Activated naive CD4-positive, alpha-beta T cell treated with anti-CD3 and anti-CD28 coated beads, Interleukin-2, amount 50 U/mL, for 16 hours (primary cell): ENCODE results near the gene SLC35G6.
A peak's percentile ranks its signal among the peaks of the same experiment; 100 is the strongest.
"Not testable (repeated sequence)": the region's sequence is repeated elsewhere in the genome, so short reads cannot be mapped to it uniquely, and the experiment has no call there.

Source experiments
- DNase-seq: peaks from one replicate; pipeline ENCODE4 v3.0.0-alpha.2; 2020

SLC35G6 gene

GRCh38 chr17:7479213-7480088 lies 1.8 kb upstream of the SLC35G6 start, which contains the start of gene ZBTB4:
ZBTB4 (minus strand) TSS chr17:7479631; CDS start chr17:7466801, 12,830 bp downstream.
- peak; percentile 66 for DNase-seq

- DNase-seq = no peak
Observed at GRCh38 chr17:7480089-7480384, 1.2 kb upstream of the SLC35G6 start.

- not testable (repeated sequence) for DNase-seq
Observed at GRCh38 chr17:7481842-7482741, 846 bp downstream of the SLC35G6 start.

GRCh38 chr17:7482742-7483088 lies 1.5 kb downstream of the SLC35G6 start:
- not testable (repeated sequence) for DNase-seq

DNA sequence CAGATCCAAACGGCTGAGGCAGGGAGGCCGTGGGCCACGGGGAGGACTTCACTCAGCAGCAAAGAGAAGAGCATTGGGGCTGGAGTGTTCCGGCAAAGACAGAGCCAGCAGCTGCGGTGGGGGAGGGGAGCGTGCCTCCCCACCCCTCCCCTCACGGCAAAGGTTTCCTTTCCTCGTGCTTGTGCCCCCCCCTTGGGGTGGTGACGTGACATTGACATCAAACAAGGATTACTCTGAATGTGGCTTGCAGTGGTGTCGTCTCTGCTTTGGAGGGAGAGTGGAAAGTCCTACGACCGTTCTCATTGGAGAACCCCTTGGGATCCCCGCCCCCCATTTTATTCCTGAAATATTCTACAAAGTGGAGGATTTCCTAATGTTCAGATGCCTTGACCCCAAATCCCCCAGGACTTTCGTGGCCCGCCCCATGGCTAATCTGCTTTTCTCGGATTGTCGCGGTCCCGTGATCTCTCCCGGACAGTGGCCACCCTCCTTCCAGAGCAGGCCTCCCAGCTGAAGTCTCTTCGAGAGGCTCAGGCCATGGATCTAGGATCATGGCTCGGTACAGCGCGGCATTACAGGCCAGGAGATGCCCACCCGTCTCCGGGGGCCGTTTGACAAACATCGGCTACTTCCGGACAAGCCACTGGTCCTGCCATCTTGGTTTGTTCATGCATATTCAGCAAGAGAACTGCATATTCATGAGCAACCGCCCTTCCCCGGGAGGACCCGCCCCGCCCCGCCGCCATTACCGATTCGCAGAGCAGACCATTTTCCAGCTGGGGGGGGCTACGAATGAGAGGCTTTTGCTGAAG lies 2.2 kb downstream of the SLC35G6 start:
- peak; percentile 96 for DNase-seq

DNA sequence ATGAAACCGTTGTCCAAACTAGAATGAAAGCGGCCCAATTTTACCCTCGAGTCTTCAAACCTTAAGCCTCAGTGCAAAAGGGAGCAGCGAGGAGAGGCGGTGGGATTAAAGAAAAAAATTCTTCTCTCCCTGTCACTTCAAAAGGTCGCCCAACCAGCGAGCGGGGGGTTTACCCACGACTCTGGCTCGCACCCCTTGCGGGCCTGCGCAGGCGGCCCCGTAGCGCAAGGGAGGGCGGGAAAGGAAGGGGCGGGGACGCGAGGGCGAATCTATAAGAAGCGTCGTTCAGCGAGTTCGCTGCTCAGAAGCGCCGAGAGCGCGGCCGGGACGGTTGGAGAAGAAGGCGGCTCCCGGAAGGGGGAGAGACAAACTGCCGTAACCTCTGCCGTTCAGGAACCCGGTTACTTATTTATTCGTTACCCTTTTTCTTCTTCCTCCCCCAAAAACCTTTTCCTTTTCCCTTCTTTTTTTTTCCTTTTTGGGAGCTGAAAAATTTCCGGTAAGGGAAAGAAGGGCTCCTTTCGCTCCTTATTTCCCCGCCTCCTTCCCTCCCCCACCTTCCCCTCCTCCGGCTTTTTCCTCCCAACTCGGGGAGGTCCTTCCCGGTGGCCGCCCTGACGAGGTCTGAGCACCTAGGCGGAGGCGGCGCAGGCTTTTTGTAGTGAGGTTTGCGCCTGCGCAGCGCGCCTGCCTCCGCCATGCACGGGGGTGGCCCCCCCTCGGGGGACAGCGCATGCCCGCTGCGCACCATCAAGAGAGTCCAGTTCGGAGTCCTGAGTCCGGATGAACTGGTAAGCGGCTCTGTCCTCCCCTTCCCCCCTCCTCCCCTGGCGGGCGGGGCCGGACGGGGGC lies 3.0 kb downstream of the SLC35G6 start, which contains the start of gene POLR2A:
POLR2A (plus strand) TSS at position 300 of the 852 bp plus-strand sequence.
- DNase-seq = peak; percentile 96

DNA sequence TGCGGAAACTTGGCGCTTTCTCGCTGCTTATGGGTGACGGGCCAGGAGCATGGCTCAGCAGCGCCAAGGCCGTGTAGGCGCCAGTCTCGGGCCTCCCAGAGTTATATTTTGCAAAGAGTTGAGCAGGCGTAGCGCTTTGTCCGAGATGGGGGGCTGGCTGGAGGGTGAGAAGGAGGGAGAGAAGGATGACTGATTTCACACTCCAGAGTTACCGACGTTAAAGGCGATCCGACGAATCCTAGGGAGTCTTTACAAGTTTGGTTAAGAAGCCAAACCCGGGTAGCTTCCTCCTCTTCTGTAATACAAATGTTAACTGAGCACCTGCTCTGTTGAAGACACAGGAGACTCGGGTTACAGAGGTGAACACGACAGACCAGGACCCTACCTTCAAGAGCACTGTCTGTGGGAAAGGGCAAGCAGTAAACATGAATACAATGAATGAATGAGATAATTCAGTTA lies 3.7 kb downstream of the SLC35G6 start:
- DNase-seq = no peak

- no peak for DNase-seq
Observed at GRCh38 chr17:7486181-7486580, 4.9 kb downstream of the SLC35G6 start.

GRCh38 chr17:7490144-7490543 lies 8.9 kb downstream of the SLC35G6 start:
- no peak for DNase-seq

GRCh38 chr17:7491583-7491982 lies 10.3 kb downstream of the SLC35G6 start:
- no peak for DNase-seq

- no peak for DNase-seq
Observed at GRCh38 chr17:7493941-7494340, 12.7 kb downstream of the SLC35G6 start.

DNA sequence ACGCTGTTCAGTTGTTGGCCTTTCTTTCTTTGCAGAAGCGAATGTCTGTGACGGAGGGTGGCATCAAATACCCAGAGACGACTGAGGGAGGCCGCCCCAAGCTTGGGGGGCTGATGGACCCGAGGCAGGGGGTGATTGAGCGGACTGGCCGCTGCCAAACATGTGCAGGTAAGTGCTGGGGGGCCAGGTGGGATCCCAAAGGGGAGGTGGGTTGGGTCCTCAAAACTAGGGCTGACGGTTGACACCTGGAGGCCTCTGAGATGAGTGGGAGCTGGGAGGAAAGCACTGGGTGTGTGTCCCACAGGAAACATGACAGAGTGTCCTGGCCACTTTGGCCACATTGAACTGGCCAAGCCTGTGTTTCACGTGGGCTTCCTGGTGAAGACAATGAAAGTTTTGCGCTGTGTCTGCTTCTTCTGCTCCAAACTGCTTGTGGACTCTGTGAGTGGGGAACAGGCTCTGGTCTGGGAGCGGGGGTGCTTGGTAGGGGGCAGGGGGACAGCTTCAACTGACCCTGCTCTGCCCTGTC lies 14.7 kb downstream of the SLC35G6 start:
- DNase-seq = no peak

DNA sequence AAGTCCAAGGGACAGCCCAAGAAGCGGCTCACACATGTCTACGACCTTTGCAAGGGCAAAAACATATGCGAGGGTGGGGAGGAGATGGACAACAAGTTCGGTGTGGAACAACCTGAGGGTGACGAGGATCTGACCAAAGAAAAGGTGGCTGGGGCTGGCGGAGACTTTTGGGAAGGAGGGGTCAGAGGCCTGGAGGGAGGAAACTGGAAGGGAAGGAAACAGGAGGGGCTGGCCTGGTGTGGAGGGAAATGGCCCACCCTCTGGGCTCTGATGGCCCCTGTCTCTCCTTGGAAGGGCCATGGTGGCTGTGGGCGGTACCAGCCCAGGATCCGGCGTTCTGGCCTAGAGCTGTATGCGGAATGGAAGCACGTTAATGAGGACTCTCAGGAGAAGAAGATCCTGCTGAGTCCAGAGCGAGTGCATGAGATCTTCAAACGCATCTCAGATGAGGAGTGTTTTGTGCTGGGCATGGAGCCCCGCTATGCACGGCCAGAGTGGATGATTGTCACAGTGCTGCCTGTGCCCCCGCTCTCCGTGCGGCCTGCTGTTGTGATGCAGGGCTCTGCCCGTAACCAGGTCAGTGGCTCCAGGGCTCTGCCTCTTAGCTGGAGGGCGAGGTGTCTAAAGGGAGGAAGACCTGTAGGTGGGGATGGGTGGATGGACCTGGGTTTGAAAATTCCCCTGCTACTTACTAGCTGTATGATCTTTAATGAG lies 15.4 kb downstream of the SLC35G6 start:
- no peak for DNase-seq

DNA sequence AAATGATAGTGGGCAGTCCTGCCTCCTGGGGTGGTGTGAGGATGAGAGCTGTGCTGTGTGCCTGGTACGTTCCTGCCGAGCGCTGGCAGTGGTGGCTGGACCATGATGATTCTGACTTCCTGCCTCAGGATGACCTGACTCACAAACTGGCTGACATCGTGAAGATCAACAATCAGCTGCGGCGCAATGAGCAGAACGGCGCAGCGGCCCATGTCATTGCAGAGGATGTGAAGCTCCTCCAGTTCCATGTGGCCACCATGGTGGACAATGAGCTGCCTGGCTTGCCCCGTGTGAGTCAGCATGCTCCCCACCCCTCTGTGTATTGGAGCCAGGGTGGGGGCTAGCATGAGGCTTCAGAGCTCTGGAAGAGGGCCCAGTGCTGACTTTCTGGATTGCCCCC lies 16.0 kb downstream of the SLC35G6 start:
- DNase-seq = no peak

DNA sequence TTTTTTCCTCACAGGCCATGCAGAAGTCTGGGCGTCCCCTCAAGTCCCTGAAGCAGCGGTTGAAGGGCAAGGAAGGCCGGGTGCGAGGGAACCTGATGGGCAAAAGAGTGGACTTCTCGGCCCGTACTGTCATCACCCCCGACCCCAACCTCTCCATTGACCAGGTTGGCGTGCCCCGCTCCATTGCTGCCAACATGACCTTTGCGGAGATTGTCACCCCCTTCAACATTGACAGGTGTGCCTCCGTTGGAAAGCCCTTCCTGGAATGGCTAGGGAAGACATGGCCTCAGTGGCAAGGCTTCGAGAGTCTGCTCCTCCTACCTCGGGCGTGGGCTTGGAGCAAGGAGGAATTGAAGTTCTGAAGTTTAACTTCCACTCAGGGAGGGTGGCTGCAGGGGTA lies 16.4 kb downstream of the SLC35G6 start:
- no peak for DNase-seq

DNA sequence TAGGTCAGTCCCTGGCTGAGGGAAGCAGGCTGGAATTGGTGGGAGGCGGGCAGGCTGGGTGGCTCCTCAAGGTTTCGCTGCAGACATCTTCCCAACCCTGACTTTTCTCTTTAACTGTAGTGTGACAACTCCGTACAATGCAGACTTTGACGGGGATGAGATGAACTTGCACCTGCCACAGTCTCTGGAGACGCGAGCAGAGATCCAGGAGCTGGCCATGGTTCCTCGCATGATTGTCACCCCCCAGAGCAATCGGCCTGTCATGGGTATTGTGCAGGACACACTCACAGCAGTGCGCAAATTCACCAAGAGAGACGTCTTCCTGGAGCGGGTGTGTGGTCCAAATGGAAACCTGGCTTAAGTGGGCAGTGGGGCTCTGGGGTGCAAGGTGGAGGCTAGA lies 17.9 kb downstream of the SLC35G6 start:
- DNase-seq = no peak

GRCh38 chr17:7501729-7502128 lies 20.5 kb downstream of the SLC35G6 start:
- no peak for DNase-seq

DNA sequence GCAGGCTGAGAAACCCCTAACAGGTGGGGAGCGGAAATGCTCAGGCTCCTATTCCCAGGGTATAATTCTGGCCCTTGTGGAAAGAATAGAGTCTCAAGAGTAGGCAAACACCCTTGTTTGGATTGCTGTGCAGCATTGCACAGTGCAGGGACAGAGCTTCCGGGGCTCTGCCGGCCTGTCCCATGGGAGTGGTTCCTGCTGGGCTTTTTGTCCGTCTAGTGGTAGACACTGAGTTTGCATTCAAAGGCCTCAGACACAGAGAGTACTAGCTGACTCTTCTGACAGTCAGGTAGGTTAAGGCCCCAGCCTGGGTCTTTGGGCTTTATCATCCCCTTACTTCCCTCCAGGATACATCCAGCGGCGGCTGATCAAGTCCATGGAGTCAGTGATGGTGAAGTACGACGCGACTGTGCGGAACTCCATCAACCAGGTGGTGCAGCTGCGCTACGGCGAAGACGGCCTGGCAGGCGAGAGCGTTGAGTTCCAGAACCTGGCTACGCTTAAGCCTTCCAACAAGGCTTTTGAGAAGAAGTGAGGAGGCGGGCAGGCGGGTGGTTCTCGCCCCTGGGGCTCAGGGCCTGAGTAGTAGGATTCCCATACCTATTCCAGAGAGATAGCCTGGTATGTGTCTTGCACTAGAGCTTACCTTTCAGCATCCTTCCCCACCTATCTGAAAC lies 21.1 kb downstream of the SLC35G6 start:
- no peak for DNase-seq

DNA sequence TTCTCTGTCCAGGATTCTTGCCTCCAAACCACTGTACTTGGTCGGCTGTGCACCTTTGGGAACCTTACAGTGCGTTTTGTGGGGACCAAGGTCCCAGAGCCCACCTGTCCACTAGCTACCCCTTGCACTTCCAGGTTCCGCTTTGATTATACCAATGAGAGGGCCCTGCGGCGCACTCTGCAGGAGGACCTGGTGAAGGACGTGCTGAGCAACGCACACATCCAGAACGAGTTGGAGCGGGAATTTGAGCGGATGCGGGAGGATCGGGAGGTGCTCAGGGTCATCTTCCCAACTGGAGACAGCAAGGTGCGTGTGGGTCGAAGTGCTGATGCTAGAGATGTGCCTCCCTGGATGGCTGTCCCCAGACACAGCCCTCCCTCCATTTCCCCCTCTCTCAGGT lies 21.7 kb downstream of the SLC35G6 start:
- no peak for DNase-seq

DNA sequence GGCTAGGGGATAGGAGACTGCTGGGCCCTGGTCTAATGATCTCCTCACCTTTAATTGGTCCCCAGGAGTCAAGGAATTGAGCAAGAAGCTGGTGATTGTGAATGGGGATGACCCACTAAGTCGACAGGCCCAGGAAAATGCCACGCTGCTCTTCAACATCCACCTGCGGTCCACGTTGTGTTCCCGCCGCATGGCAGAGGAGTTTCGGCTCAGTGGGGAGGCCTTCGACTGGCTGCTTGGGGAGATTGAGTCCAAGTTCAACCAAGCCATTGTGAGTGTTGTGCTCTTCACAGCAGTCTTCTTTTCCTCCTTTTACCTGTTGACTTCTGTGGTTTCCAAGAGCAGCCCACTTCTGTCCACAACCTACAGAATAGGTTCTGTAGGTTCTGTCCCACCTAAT lies 22.3 kb downstream of the SLC35G6 start:
- no peak for DNase-seq
